A549 (cell line): ENCODE results near the gene AMER3. TPM values are rescaled to one million over a fixed set of nuclear protein-coding genes. Genes with fewer than 3 reads are reported as not detected.

Source experiments
- ATAC-seq, 2 experiments: fragments of 200-7000 bp in 1 of 2; fragments of >200 bp in 1 of 2; cut with Nextera tagmentation in 1 of 2; cut with Tn5 transposase in 1 of 2; 3 replicates each; pipeline versions ENCODE4 v1.8.0 to v1.9.1; 2018 to 2020; ENCODE audit warnings: mild to moderate bottlenecking in 1 of 2, moderate library complexity in 1 of 2
- CTCF ChIA-PET: fragments of 300-600 bp; sonication (Branson Sonifier 250); formaldehyde crosslinking; extraction: SDS; loops from one replicate; lab custom pipeline; 2021; ENCODE audit warnings: antibody characterized with exemption, inconsistent platforms; lab: Yijun Ruan, JAX
- POLR2A ChIA-PET: fragments of 350-600 bp; formaldehyde crosslinking; extraction: SDS; loops from one replicate; lab custom pipeline; 2021; ENCODE audit warnings: antibody characterized with exemption, inconsistent platforms; lab: Yijun Ruan, JAX
- DNase-seq, 2 experiments: peaks; one replicate each; pipeline versions ENCODE4 v3.0.0 to v3.0.0-alpha.2; 2011 to 2016; ENCODE audit warnings: low read depth in 1 of 2, low spot score in 1 of 2
- FAIRE-seq: peaks from 2 replicates; lab custom pipeline; 2011; peaks lifted over from hg19 to GRCh38; lab: Jason Lieb, UNC
- H3K27ac ChIP-seq, 2 experiments: fragments of >200 bp; sonication (Bioruptor Twin); formaldehyde crosslinking; 3 replicates each; pipeline ENCODE4 v1.5.1; 2016 to 2017
- H3K4me1 ChIP-seq: fragments of >200 bp; sonication (Bioruptor Twin); formaldehyde crosslinking; 3 replicates; pipeline ENCODE4 v1.6.1; 2016
- H3K4me2 ChIP-seq: fragments of >200 bp; sonication (Bioruptor Twin); formaldehyde crosslinking; 3 replicates; pipeline ENCODE4 v1.6.1; 2016
- H3K4me3 ChIP-seq: fragments of >200 bp; sonication (Bioruptor Twin); formaldehyde crosslinking; 3 replicates; pipeline ENCODE4 v1.5.1; 2016
- H3K9me3 ChIP-seq: fragments of >200 bp; sonication (Bioruptor Twin); formaldehyde crosslinking; 3 replicates; pipeline ENCODE4 v1.6.1; 2016
- CBX2 ChIP-seq: fragments of 200-600 bp; sonication (generic); IDR thresholded peaks from 2 replicates; pipeline ENCODE4 v1.6.1; 2016; ENCODE audit warnings: low read depth, mild to moderate bottlenecking, borderline replicate concordance
- CBX8 ChIP-seq: fragments of 200-600 bp; sonication (generic); IDR thresholded peaks from 2 replicates; pipeline ENCODE4 v1.6.1; 2016
- CHD2 ChIP-seq: fragments of 150-350 bp; IDR thresholded peaks from 2 replicates; pipeline ENCODE4 v1.6.1; 2014; ENCODE audit warnings: low read length; ENCODE audit not compliant: partially characterized antibody
- E2F6 ChIP-seq: IDR thresholded peaks from 2 replicates; pipeline ENCODE4 v1.6.1; 2012; ENCODE audit warnings: low read depth, borderline replicate concordance
- EP300 ChIP-seq, 2 experiments: fragments of >200 bp; sonication (Bioruptor Twin); formaldehyde crosslinking; IDR thresholded peaks; 2 replicates in 1 of 2; 3 replicates in 1 of 2; pipeline ENCODE4 v1.6.1; 2016 to 2017
- FOSL2 ChIP-seq, 2 experiments: fragments of 450-650 bp in 1 of 2; fragments of >200 bp in 1 of 2; sonication (Bioruptor Twin) in 1 of 2; formaldehyde crosslinking; IDR thresholded peaks; 2 replicates each; pipeline versions ENCODE4 v1.5.0 to v1.6.1; 2016 to 2020; ENCODE audit warnings: mild to moderate bottlenecking in 1 of 2, moderate library complexity in 1 of 2
- HDAC2 ChIP-seq: fragments of 200-600 bp; sonication (generic); IDR thresholded peaks from 2 replicates; pipeline ENCODE4 v1.6.1; 2016
- HES2 ChIP-seq: fragments of >200 bp; sonication (Bioruptor Twin); formaldehyde crosslinking; IDR thresholded peaks from 2 replicates; pipeline ENCODE4 v1.6.1; 2016
- HEYL ChIP-seq: fragments of 250-450 bp; sonication (Bioruptor Pico); IDR thresholded peaks from 2 replicates; pipeline ENCODE4 v1.8.0; 2021; ENCODE audit warnings: mild to moderate bottlenecking, moderate library complexity
- HOXA7 ChIP-seq: fragments of 250-450 bp; sonication (Bioruptor Pico); IDR thresholded peaks from 2 replicates; pipeline ENCODE4 v1.5.0; 2020; ENCODE audit warnings: mild to moderate bottlenecking, moderate library complexity
- JUNB ChIP-seq: fragments of >200 bp; sonication (Bioruptor Twin); formaldehyde crosslinking; IDR thresholded peaks from 2 replicates; pipeline ENCODE4 v1.6.1; 2016
- MAFK ChIP-seq: fragments of 450-650 bp; IDR thresholded peaks from 2 replicates; pipeline ENCODE4 v1.6.1; 2014; ENCODE audit not compliant: partially characterized antibody
- NFE2L2 ChIP-seq: fragments of 150-350 bp; conservative IDR thresholded peaks from 2 replicates; pipeline ENCODE4 v1.6.1; 2014; ENCODE audit warnings: low read length
- NPAS2 ChIP-seq: fragments of 250-450 bp; sonication (Bioruptor Pico); IDR thresholded peaks from 2 replicates; pipeline ENCODE4 v1.8.0; 2022; ENCODE audit warnings: mild to moderate bottlenecking, moderate library complexity, borderline replicate concordance
- POLR2A ChIP-seq: IDR thresholded peaks from 2 replicates; pipeline ENCODE4 v1.6.1; 2012; ENCODE audit warnings: mild to moderate bottlenecking, low read length
- RAD21 ChIP-seq, 2 experiments: fragments of >200 bp in 1 of 2; sonication (Bioruptor Twin) in 1 of 2; formaldehyde crosslinking in 1 of 2; IDR thresholded peaks in 1 of 2; conservative IDR thresholded peaks in 1 of 2; 2 replicates in 1 of 2; 3 replicates in 1 of 2; pipeline ENCODE4 v1.6.1; 2012 to 2018; ENCODE audit warnings: inconsistent platforms in 1 of 2
- REST ChIP-seq: fragments of 200-600 bp; sonication (generic); IDR thresholded peaks from 2 replicates; pipeline ENCODE4 v1.6.1; 2016; ENCODE audit warnings: antibody characterized with exemption, mild to moderate bottlenecking, moderate library complexity
- RFX5 ChIP-seq: fragments of 450-650 bp; IDR thresholded peaks from 2 replicates; pipeline ENCODE4 v1.7.1; 2014; ENCODE audit warnings: antibody characterized with exemption, mild to moderate bottlenecking, moderate library complexity
- RNF2 ChIP-seq: fragments of 200-600 bp; sonication (generic); IDR thresholded peaks from 2 replicates; pipeline ENCODE4 v1.6.1; 2016; ENCODE audit warnings: low read depth, mild to moderate bottlenecking, antibody characterized with exemption, moderate library complexity, borderline replicate concordance
- SREBF2 ChIP-seq: fragments of 450-650 bp; IDR thresholded peaks from 2 replicates; pipeline ENCODE4 v1.6.1; 2014; ENCODE audit warnings: mild to moderate bottlenecking, moderate library complexity
- USF2 ChIP-seq: fragments of 450-650 bp; IDR thresholded peaks from 2 replicates; pipeline ENCODE4 v1.6.1; 2014; ENCODE audit warnings: antibody characterized with exemption
- ZC3H11A ChIP-seq: fragments of 450-650 bp; IDR thresholded peaks from 2 replicates; pipeline ENCODE4 v1.6.1; 2014; ENCODE audit warnings: antibody characterized with exemption, mild to moderate bottlenecking
- ZFP36 ChIP-seq: fragments of 450-650 bp; IDR thresholded peaks from 2 replicates; pipeline ENCODE4 v1.6.1; 2014; ENCODE audit warnings: borderline replicate concordance; ENCODE audit not compliant: partially characterized antibody
- ZSCAN20 ChIP-seq: fragments of 250-450 bp; sonication (Bioruptor Pico); IDR thresholded peaks from 2 replicates; pipeline ENCODE4 v1.8.0; 2022; ENCODE audit warnings: mild to moderate bottlenecking, moderate library complexity
- WGBS: methylation state at CpG from one replicate; pipeline ENCODE4 v1.1.6; 2017; ENCODE audit errors: missing lambda C conversion rate; 5-methylcytosine and 5-hydroxymethylcytosine counted together
- polyA plus RNA-seq, 4 experiments: library from polyadenylated mRNA; depleted of rRNA in 3 of 4; stranded (reverse); fragments of >200 nt; fragmentation: RNase III in 1 of 4; extraction: RNeasy Plus Mini Kit Qiagen cat#74134 plus additional on column Dnase treatment in 1 of 4; gene quantifications; 2 replicates in 3 of 4; 3 replicates in 1 of 4; pipeline ENCODE4 v1.2.3, GENCODE V29; 2011 to 2017

Gene AMER3
- polyA plus RNA-seq, 2 of the 4 experiments (the other 2 are of a cell fraction): not detected

- FAIRE-seq (no peak), DNase-seq (no peak), ATAC-seq (no peak)
- Histone ChIP-seq H3K4me1 (no peaks in the 10 kb centered on the region), H3K27ac (no peak overlapping the region), H3K4me3 (no peak overlapping the region), H3K4me2 (no peak overlapping the region), H3K9me3 (no peaks in the 10 kb centered on the region)
- ChIA-PET POLR2A (no interaction called here), CTCF (no interaction called here)
- WGBS: 68% methylated on average over 7 of the region's 7 CpGs
- TF ChIP-seq HEYL (no peak), RNF2 (no peak), CHD2 (no peak), NPAS2 (no peak), HOXA7 (CRISPR knock-in tag) (no peak)
Observed at GRCh38 chr2:130769343-130769907, 14.1 kb downstream of the AMER3 start.

- ChIA-PET CTCF (interaction anchor here (1.1 kb wide), 1 partner anchor 14 kb away, joined by 4 read pairs; no protein-coding TSS in a partner anchor), POLR2A (no interaction called here)
- peak; percentile 69 to 71; a peak in 5 of 6 replicates for ATAC-seq
- DNase-seq: no peak
- no peaks in the 10 kb centered on the region for H3K4me1 ChIP-seq
- no peak overlapping the region for H3K4me3 ChIP-seq
- H3K4me2 ChIP-seq: no peak overlapping the region
- H3K9me3 ChIP-seq: no peaks in the 10 kb centered on the region
- H3K27ac ChIP-seq: no peak overlapping the region
- 13% methylated on average over 4 of the region's 4 CpGs for WGBS
- FAIRE-seq: no peak
- TF ChIP-seq RFX5: no peak
- no peak for TF ChIP-seq ZSCAN20 (CRISPR knock-in tag)
- no peak for TF ChIP-seq CBX2
- no peak for TF ChIP-seq HES2
- no peak for TF ChIP-seq JUNB
- TF ChIP-seq SREBF2: no peak
- no peak for TF ChIP-seq NFE2L2
- TF ChIP-seq MAFK: no peak
- TF ChIP-seq EP300 (IDR thresholded peaks at IDR 0.05): no peak
- TF ChIP-seq FOSL2 (IDR thresholded peaks at IDR 0.05): no peak
- TF ChIP-seq FOSL2 (CRISPR knock-in tag; IDR thresholded peaks at IDR 0.05): no peak
- no peak for TF ChIP-seq CBX8
- TF ChIP-seq RAD21 (conservative IDR thresholded peaks at IDR 0.05 in 1 of 2, IDR thresholded peaks at IDR 0.05 in 1 of 2): no peak; a peak in 1 of 5 replicates
Observed at GRCh38 chr2:130776550-130776949, 21.2 kb downstream of the AMER3 start.

GRCh38 chr2:130778781-130779180 lies 23.4 kb downstream of the AMER3 start:
- ATAC-seq (no peak), FAIRE-seq (no peak), DNase-seq (no peak)
- CTCF ChIA-PET: interaction anchor here (0.6 kb wide), 1 partner anchor 18 kb away, joined by 3 read pairs; no protein-coding TSS in a partner anchor
- Histone ChIP-seq H3K9me3 (no peaks in the 10 kb centered on the region), H3K4me1 (no peaks in the 10 kb centered on the region), H3K4me3 (no peak overlapping the region), H3K4me2 (no peak overlapping the region), H3K27ac (no peak overlapping the region)
- TF ChIP-seq ZSCAN20 (CRISPR knock-in tag) (no peak), HDAC2 (no peak), USF2 (no peak), EP300 (IDR thresholded peaks at IDR 0.05) (no peak), FOSL2 (IDR thresholded peaks at IDR 0.05) (no peak), FOSL2 (CRISPR knock-in tag; IDR thresholded peaks at IDR 0.05) (no peak), ZC3H11A (no peak), POLR2A (no peak), REST (no peak), E2F6 (no peak), ZFP36 (no peak)
- POLR2A ChIA-PET: no interaction called here
- WGBS: 36% methylated on average over 9 of the region's 9 CpGs
